Activated T-helper 17 cell treated with anti-CD3 and anti-CD28 coated beads, Interleukin-2, amount 50 U/mL, for 72 hours (primary cell): ENCODE measurements around the gene RASGEF1C. TPM values are rescaled to one million over a fixed set of nuclear protein-coding genes. Genes with fewer than 3 reads are reported as not detected.
A peak's percentile ranks its signal among the peaks of the same experiment; 100 is the strongest.

ENCODE experiments used
- ATAC-seq: fragments of 150-1000 bp; cut with Tn5 transposase; replicated peaks from 2 replicates; pipeline ENCODE4 v1.10.0; 2021; ENCODE audit warnings: mild to moderate bottlenecking, moderate library complexity
- H3K27ac Mint-ChIP-seq: one replicate; pipeline ENCODE4 v1.8.0; 2022; ENCODE audit warnings: mixed read lengths
- H3K27me3 Mint-ChIP-seq: one replicate; pipeline ENCODE4 v1.8.0; 2022; ENCODE audit warnings: mixed read lengths
- H3K36me3 Mint-ChIP-seq: one replicate; pipeline ENCODE4 v1.8.0; 2022; ENCODE audit warnings: low read depth, mild to moderate bottlenecking, mixed read lengths
- H3K4me1 Mint-ChIP-seq: one replicate; pipeline ENCODE4 v1.8.0; 2022; ENCODE audit warnings: mixed read lengths
- H3K4me3 Mint-ChIP-seq: one replicate; pipeline ENCODE4 v1.8.0; 2022; ENCODE audit warnings: mild to moderate bottlenecking, mixed read lengths
- H3K9me3 Mint-ChIP-seq: one replicate; pipeline ENCODE4 v1.8.0; 2022; ENCODE audit warnings: mixed read lengths
- total RNA-seq, 2 donors: library from RNA; stranded (reverse); gene quantifications; one replicate each; pipeline ENCODE4 v1.2.3, GENCODE V29; 2022

Gene RASGEF1C
- total RNA-seq, 2 donors from 2014 or later: not detected

DNA sequence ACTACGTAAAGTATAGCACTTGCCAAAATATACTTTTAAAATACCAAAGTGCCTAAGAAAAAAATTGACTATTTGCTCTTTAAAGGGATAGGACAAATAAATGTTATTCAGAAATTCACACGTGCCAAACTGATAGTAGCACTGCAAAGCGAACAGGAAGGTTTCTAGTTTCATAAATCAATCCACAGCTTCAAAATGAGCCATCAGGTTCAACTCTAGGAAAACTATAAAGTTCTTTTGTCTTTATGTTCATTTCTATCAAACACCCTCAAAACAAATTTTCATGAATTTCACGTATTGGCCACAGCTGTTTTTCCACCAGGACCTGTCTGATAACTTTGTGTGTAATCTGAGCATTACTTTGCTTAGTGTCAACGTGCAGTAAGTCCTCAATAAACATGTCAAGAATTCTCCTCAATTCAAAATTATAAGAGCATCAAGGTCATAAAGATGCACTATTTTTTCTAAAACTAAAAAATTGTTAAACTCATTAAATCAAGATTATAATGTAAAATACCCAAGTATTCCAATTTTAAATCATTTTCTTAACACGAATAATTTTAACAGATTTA, 140.4 kb downstream of the RASGEF1C start:
- H3K9me3 Mint-ChIP-seq: no peaks in the 10 kb centered on the region
- no peaks in the 10 kb centered on the region for H3K4me1 Mint-ChIP-seq
- ATAC-seq: no peak

DNA sequence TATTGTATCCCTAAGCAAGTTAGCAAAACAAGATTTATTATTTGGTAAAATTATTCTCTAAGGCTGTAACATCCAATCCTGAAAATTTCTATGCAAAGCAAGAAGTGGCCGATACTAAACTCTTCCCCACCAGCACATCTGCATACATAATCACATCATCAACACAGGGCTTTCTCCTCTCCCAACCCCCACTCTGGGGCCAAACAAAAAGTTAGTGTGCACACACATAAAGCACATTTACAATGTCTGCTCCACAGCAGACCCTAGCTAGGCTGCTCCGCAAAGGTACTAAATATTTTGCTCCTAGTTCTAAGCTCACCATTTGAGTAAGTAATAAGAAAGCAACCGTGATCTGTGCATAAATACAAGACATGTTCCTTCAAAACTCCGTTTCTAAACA, 141.0 kb downstream of the RASGEF1C start:
- H3K9me3 Mint-ChIP-seq: no peaks in the 10 kb centered on the region
- no peaks in the 10 kb centered on the region for H3K36me3 Mint-ChIP-seq
- peaks cover 4% of the 10 kb centered on the region for H3K4me1 Mint-ChIP-seq
- no peak overlapping the region for H3K27ac Mint-ChIP-seq
- no peak overlapping the region for H3K4me3 Mint-ChIP-seq
- ATAC-seq: no peak
- H3K27me3 Mint-ChIP-seq: no peaks in the 10 kb centered on the region

More for the DNA sequence above, 140.4 kb downstream of the RASGEF1C start:
- H3K36me3 Mint-ChIP-seq: no peaks in the 10 kb centered on the region
- no peak overlapping the region for H3K27ac Mint-ChIP-seq
- no peak overlapping the region for H3K4me3 Mint-ChIP-seq
- no peaks in the 10 kb centered on the region for H3K27me3 Mint-ChIP-seq

DNA sequence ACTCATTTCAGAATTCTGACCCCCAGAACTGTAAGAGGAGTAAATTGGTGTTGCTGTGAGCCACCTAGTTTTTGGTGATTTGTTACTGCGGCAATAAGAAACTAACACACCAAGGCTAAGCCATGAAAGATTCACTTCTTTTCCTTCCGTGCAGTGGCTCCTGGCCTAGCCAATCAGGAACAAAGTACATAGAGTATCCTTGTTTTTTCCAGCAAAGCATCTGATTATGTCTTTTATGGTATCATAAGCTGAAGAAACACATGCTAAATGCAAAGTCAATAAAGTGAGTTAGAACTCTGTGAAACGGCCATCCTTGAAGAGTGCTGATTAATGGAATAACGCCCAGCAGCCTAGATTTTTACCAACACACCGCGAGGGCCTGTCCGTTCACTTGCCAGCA, 148.8 kb downstream of the RASGEF1C start:
- Mint-ChIP-seq H3K9me3 (no peaks in the 10 kb centered on the region), H3K27me3 (no peaks in the 10 kb centered on the region), H3K36me3 (no peaks in the 10 kb centered on the region), H3K4me3 (no peak overlapping the region), H3K4me1 (peaks cover 4% of the 10 kb centered on the region), H3K27ac (no peak overlapping the region)
- ATAC-seq: no peak

DNA sequence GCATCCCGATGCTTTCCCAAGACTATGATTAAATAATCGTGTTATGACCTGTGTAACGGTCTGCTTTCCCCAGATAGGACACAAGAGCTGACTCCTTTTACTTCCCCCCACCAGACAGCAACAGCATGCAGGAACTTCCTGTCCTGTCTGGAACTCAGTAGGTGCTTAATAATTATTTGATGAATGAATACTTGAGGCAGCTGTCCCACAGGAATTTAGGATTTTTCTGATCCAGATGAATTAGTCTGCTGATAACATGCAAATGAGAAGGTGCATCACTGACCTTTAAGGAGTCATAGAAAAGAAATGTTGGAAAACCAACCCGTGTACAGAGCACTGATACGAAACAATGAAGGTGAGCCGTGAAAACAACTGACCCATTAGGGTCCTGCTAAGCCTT, 149.7 kb downstream of the RASGEF1C start:
- H3K27ac Mint-ChIP-seq: no peak overlapping the region
- H3K9me3 Mint-ChIP-seq: no peaks in the 10 kb centered on the region
- ATAC-seq: no peak

DNA sequence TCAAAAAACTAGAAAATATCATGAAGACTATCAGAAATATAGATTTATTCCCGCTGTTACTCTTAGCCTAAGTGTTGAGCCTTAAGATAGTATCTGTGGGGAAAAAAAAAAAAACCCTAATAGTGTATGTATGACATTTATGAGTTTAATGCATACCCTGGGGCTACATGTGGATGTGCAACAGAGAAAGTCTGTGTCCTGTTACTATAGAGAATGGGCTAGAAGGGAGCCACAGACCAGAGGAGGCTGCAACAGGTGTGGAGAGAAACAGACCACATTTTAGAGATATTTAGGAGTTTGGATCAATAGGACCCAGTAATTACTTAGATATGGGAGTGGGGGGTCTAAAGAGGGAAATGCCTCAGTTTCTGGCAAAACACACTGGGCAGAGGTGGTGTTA, 152.9 kb downstream of the RASGEF1C start:
- Mint-ChIP-seq H3K27ac (no peak overlapping the region), H3K9me3 (no peaks in the 10 kb centered on the region), H3K36me3 (no peaks in the 10 kb centered on the region), H3K27me3 (no peaks in the 10 kb centered on the region), H3K4me3 (no peak overlapping the region), H3K4me1 (peaks cover 4% of the 10 kb centered on the region)
- no peak for ATAC-seq

More for the DNA sequence above, 149.7 kb downstream of the RASGEF1C start:
- peaks cover 4% of the 10 kb centered on the region for H3K4me1 Mint-ChIP-seq
- H3K36me3 Mint-ChIP-seq: no peaks in the 10 kb centered on the region
- no peaks in the 10 kb centered on the region for H3K27me3 Mint-ChIP-seq
- no peak overlapping the region for H3K4me3 Mint-ChIP-seq

DNA sequence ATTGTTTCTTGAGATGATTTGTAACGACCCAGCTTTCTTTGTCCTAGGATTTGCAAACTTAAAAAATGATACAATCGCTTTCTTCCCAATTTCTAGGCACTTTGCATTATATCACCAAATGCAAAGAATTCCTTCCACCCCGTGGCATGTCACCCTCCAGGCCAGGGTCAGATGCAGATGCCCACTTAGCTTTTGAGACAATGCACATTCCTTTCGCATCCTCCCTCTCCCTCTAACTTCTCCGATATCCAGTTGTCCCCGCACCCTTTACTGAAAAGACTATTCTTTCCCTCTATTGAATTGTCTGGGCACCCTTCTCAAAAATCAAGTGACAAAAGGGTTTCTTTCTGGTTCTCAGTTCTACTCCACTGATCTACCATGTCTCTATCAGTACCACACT, 154.8 kb downstream of the RASGEF1C start:
- H3K4me1 Mint-ChIP-seq: peaks cover 4% of the 10 kb centered on the region
- H3K4me3 Mint-ChIP-seq: no peak overlapping the region
- no peaks in the 10 kb centered on the region for H3K36me3 Mint-ChIP-seq
- ATAC-seq: no peak
- H3K9me3 Mint-ChIP-seq: no peaks in the 10 kb centered on the region
- no peak overlapping the region for H3K27ac Mint-ChIP-seq
- no peaks in the 10 kb centered on the region for H3K27me3 Mint-ChIP-seq

DNA sequence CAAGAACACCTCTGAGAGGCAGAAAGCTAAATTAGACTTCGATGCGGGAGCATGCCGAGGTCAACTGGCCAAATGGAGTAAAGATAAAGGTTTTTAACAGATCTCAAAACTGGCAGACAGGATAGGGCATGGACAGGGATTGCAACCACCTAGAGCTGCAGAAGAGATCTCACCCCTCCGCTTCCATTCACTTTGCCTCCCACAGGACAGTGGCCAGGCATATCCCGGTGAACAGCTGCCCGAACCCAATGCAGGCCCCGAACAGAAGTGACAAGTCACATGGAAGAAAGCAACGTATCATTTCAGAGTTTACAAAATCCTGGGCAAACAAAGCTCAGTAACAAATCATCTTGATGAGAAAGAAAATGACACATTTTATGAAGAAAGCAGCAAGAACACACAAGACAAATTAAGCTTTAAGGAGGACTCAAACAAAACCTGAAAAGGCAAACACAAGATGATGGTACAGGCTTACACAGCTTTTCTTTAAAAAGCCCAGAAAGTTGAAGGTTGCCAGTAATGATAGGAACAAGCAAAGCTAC, 155.9 kb downstream of the RASGEF1C start:
- H3K4me3 Mint-ChIP-seq: no peak overlapping the region
- no peaks in the 10 kb centered on the region for H3K9me3 Mint-ChIP-seq
- H3K36me3 Mint-ChIP-seq: no peaks in the 10 kb centered on the region
- ATAC-seq: no peak
- H3K27me3 Mint-ChIP-seq: no peaks in the 10 kb centered on the region
- H3K4me1 Mint-ChIP-seq: peaks cover 4% of the 10 kb centered on the region
- H3K27ac Mint-ChIP-seq: no peak overlapping the region

DNA sequence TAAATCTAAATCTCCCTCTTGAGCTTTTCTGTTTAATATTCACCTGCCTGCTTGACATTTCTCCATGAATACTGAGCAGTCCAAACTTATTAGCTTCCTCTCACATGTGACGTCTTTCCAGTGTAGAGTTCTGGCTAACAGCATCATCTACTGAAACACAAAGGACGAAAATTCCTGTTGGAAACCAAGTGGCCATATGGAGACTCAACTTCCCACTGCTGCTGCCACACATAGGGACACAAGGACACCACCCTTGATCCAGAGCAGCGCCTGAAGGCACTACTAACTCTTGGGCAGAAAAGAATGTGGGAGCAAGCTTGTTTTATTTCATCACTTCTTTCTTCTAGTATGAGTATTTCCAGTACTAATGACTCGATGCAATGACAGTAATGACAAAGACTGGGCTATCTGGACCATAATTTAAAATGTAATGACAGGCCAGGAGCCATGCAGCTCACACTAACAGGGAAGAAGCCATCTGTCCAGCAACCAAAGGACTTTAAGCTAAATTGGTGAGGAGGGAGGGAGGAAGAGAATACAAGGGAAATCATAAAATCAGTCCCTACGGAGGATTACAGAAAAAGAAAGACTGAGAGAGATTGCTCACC, 156.7 kb downstream of the RASGEF1C start:
- peak; percentile 21 for ATAC-seq
- peaks cover 4% of the 10 kb centered on the region for H3K4me1 Mint-ChIP-seq
- no peaks in the 10 kb centered on the region for H3K9me3 Mint-ChIP-seq
- no peak overlapping the region for H3K4me3 Mint-ChIP-seq
- H3K36me3 Mint-ChIP-seq: no peaks in the 10 kb centered on the region
- H3K27ac Mint-ChIP-seq: no peak overlapping the region
- no peaks in the 10 kb centered on the region for H3K27me3 Mint-ChIP-seq

Other genes starting within 250 kb of the RASGEF1C start
- gene RNF130, start 137.5 kb downstream of the RASGEF1C start, total RNA-seq: 1 to 10 TPM; 9.0 TPM
- gene MAPK9, start 82.9 kb upstream of the RASGEF1C start, total RNA-seq: 10 to 100 TPM; 24.6 to 41.3 TPM
- under 1 TPM; 0.11 to 0.37 TPM for gene GFPT2, start 144.1 kb upstream of the RASGEF1C start, total RNA-seq